ENCODE data around the gene ZNF211.
A peak's percentile ranks its signal among the peaks of the same experiment; 100 is the strongest.

Gene ZNF211

GRCh38 chr19:57599377-57599760 is 33.6 kb upstream of the ZNF211 start:
- peak overlapping the region; percentile 78 for H3K4me3 ChIP-seq (ENCODE audit: low read depth, low read length, poor library complexity, severe bottlenecking)
- peak overlapping the region; percentile 97 for H2AFZ ChIP-seq (ENCODE audit: low read length)
- H3K9me2 ChIP-seq (ENCODE audit: low read depth, low read length): no peaks in the 10 kb centered on the region
- no peak for TF ChIP-seq CTCF (IDR thresholded peaks at IDR 0.05; ENCODE audit: low read length)
- TF ChIP-seq EZH2 (IDR thresholded peaks at IDR 0.05; ENCODE audit: borderline replicate concordance, low read length): no peak
- H3K4me2 ChIP-seq (ENCODE audit: low read length): peak overlapping the region; percentile 77
- no peaks in the 10 kb centered on the region for H3K79me2 ChIP-seq (ENCODE audit: insufficient read depth, low read length)
- no peak overlapping the region for H3K27ac ChIP-seq (ENCODE audit: low read depth, low read length, poor library complexity, severe bottlenecking)
- H3K4me1 ChIP-seq (ENCODE audit: insufficient read depth, low read length, severe bottlenecking): peaks cover 14% of the 10 kb centered on the region
- H3K9ac ChIP-seq (ENCODE audit: low read length): peak overlapping the region; percentile 25; the same call in 1 of the 2 replicates
- H3F3A ChIP-seq (ENCODE audit: insufficient read depth, low read length): no peaks in the 10 kb centered on the region
- H3K36me3 ChIP-seq (ENCODE audit: insufficient read depth, low read length): peaks cover 30% of the 10 kb centered on the region
- H3K9me3 ChIP-seq (ENCODE audit: low read length): peaks cover 19% of the 10 kb centered on the region; the same call in 1 of the 2 replicates
- H3K27me3 ChIP-seq (ENCODE audit: insufficient read depth, low read length): no peaks in the 10 kb centered on the region
- no peaks in the 10 kb centered on the region for H4K20me1 ChIP-seq (ENCODE audit: insufficient read depth, low read length)

GRCh38 chr19:57599761-57600383 is 33.1 kb upstream of the ZNF211 start, which contains the start of gene ZNF530:
Gene ZNF530 (plus strand): TSS chr19:57599885. CDS start chr19:57604346, 4,461 bp downstream.
- Histone ChIP-seq H3K79me2 (ENCODE audit: insufficient read depth, low read length) (no peaks in the 10 kb centered on the region), H3K27me3 (ENCODE audit: insufficient read depth, low read length) (no peaks in the 10 kb centered on the region), H4K20me1 (ENCODE audit: insufficient read depth, low read length) (no peaks in the 10 kb centered on the region), H3K4me1 (ENCODE audit: insufficient read depth, low read length, severe bottlenecking) (peaks cover 14% of the 10 kb centered on the region), H3K4me3 (ENCODE audit: low read depth, low read length, poor library complexity, severe bottlenecking) (peak within 1 kb of the TSS; percentile 78), H3K36me3 (ENCODE audit: insufficient read depth, low read length) (peaks cover 35% of the 10 kb centered on the region), H3K27ac (ENCODE audit: low read depth, low read length, poor library complexity, severe bottlenecking) (no peak within 1 kb of the TSS), H3K4me2 (ENCODE audit: low read length) (peak within 1 kb of the TSS; percentile 77), H3K9me3 (ENCODE audit: low read length) (peaks cover 19% of the 10 kb centered on the region; the same call in 1 of the 2 replicates), H3K9me2 (ENCODE audit: low read depth, low read length) (no peaks in the 10 kb centered on the region), H3F3A (ENCODE audit: insufficient read depth, low read length) (no peaks in the 10 kb centered on the region), H3K9ac (ENCODE audit: low read length) (peak within 1 kb of the TSS; percentile 65), H2AFZ (ENCODE audit: low read length) (peak within 1 kb of the TSS; percentile 97)
- TF ChIP-seq CTCF (IDR thresholded peaks at IDR 0.05; ENCODE audit: low read length) (no peak), EZH2 (IDR thresholded peaks at IDR 0.05; ENCODE audit: borderline replicate concordance, low read length) (no peak)

GRCh38 chr19:57606931-57607330 is 26.0 kb upstream of the ZNF211 start:
- Histone ChIP-seq H3K4me2 (ENCODE audit: low read length) (no peak overlapping the region), H3K9me2 (ENCODE audit: low read depth, low read length) (no peaks in the 10 kb centered on the region), H3K9me3 (ENCODE audit: low read length) (peaks cover 19% of the 10 kb centered on the region; the same call in 1 of the 2 replicates)

More at GRCh38 chr19:57606931-57607330, 26.0 kb upstream of the ZNF211 start:
- Histone ChIP-seq H3F3A (ENCODE audit: insufficient read depth, low read length) (no peaks in the 10 kb centered on the region), H3K27me3 (ENCODE audit: insufficient read depth, low read length) (no peaks in the 10 kb centered on the region), H3K36me3 (ENCODE audit: insufficient read depth, low read length) (peaks cover 69% of the 10 kb centered on the region), H3K4me1 (ENCODE audit: insufficient read depth, low read length, severe bottlenecking) (no peaks in the 10 kb centered on the region), H3K4me3 (ENCODE audit: low read depth, low read length, poor library complexity, severe bottlenecking) (no peak overlapping the region), H3K9ac (ENCODE audit: low read length) (no peak overlapping the region), H2AFZ (ENCODE audit: low read length) (no peak overlapping the region), H3K79me2 (ENCODE audit: insufficient read depth, low read length) (no peaks in the 10 kb centered on the region), H4K20me1 (ENCODE audit: insufficient read depth, low read length) (no peaks in the 10 kb centered on the region), H3K27ac (ENCODE audit: low read depth, low read length, poor library complexity, severe bottlenecking) (no peak overlapping the region)
- TF ChIP-seq CTCF (IDR thresholded peaks at IDR 0.05; ENCODE audit: low read length) (no peak), EZH2 (IDR thresholded peaks at IDR 0.05; ENCODE audit: borderline replicate concordance, low read length) (no peak)
